Stomach (tissue), 9 donors: ENCODE measurements around the gene TXNRD3. TPM values are rescaled to one million over a fixed set of nuclear protein-coding genes. Genes with fewer than 3 reads are reported as not detected.
"Not testable (repeated sequence)": the region's sequence is repeated elsewhere in the genome, so short reads cannot be mapped to it uniquely, and the experiment has no call there.

ENCODE experiments used
- DNase-seq, 2 donors: peaks; one replicate each; pipeline versions ENCODE4 v3.0.0 to v3.0.0-alpha.2; 2013 to 2019
- H3K27ac ChIP-seq, 5 donors: fragments of 200-600 bp in 4 of 5; sonication (generic) in 4 of 5; one replicate each; pipeline ENCODE4 v1.5.1; 2013 to 2019; ENCODE audit warnings: mild to moderate bottlenecking in 1 of 5, moderate library complexity in 1 of 5
- H3K27me3 ChIP-seq, 3 donors: fragments of 200-600 bp; sonication (generic); one replicate each; pipeline ENCODE4 v1.5.1; 2017 to 2019; ENCODE audit warnings: mixed run types in 1 of 3
- H3K36me3 ChIP-seq, 4 donors: fragments of 200-600 bp; sonication (generic); 1 replicate in 3 of 4; 2 replicates in 1 of 4; pipeline ENCODE4 v1.5.1; 2016 to 2019
- H3K4me1 ChIP-seq, 4 donors: fragments of 200-600 bp; sonication (generic); one replicate each; pipeline ENCODE4 v1.5.1; 2016 to 2019
- H3K4me3 ChIP-seq, 4 donors: fragments of 200-600 bp; sonication (generic) in 3 of 4; one replicate each; pipeline ENCODE4 v1.5.1; 2016 to 2019; ENCODE audit warnings: mild to moderate bottlenecking in 1 of 4
- H3K9me3 ChIP-seq, 4 donors: fragments of 200-600 bp; sonication (generic); one replicate each; pipeline ENCODE4 v1.5.1; 2016 to 2019
- EP300 ChIP-seq: sonication (generic); formaldehyde crosslinking; IDR thresholded peaks from one replicate; pipeline ENCODE4 v1.6.1; 2017; ENCODE audit warnings: antibody characterized with exemption
- POLR2A ChIP-seq, 4 donors: fragments of 450-650 bp; IDR thresholded peaks; one replicate each; pipeline ENCODE4 v1.6.1; 2016; ENCODE audit warnings: antibody characterized with exemption in 4 of 4, control low read depth in 2 of 4, mild to moderate bottlenecking in 1 of 4, moderate library complexity in 1 of 4
- POLR2AphosphoS5 ChIP-seq, 3 donors: sonication (generic); formaldehyde crosslinking; IDR thresholded peaks; one replicate each; pipeline ENCODE4 v1.6.1; 2016; ENCODE audit warnings: antibody characterized with exemption in 3 of 3
- WGBS, 5 donors: extraction: QIAGEN DNeasy Blood & Tissue Kit in 3 of 5; methylation state at CpG; one replicate each; pipeline versions ENCODE4 v1.1.5 to v1.1.7; 2013 to 2018; 5-methylcytosine and 5-hydroxymethylcytosine counted together
- intact Hi-C: fragments of 100-400 bp; cut with DNase I; formaldehyde crosslinking; loops from one replicate; pipeline ENCODE4 v1.15.1; 2023; ENCODE audit warnings: low total_unique reads
- polyA plus RNA-seq, 3 donors: library from polyadenylated mRNA; stranded (reverse); fragments of 200-250 nt; gene quantifications; one replicate each; pipeline ENCODE4 v1.2.3, GENCODE V29; 2013
- total RNA-seq, 5 donors: library from RNA; depleted of rRNA; stranded (reverse); fragments of >200 nt; gene quantifications; one replicate each; pipeline versions ENCODE4 v1.1.0 to v1.2.3, GENCODE V29; 2014 to 2016
- TF ChIP-seq, protein P1 (sequence below), 7 experiments: fragments of 450-650 bp in 4 of 7; fragments of 200-600 bp in 3 of 7; sonication (generic) in 3 of 7; IDR thresholded peaks; one replicate each; pipeline ENCODE4 v1.5.1; 2016 to 2019; ENCODE audit warnings: antibody characterized with exemption in 7 of 7, control low read depth in 2 of 7, mild to moderate bottlenecking in 1 of 7
- donor health status: healthy with polysubstance abuse.
- donor health status: Bipolar disorder and iron deficiency.
- donor health status: healthy.

TXNRD3 gene
- total and polyA plus RNA-seq, 8 donors = 0.58 to 62.3 (median 9.5) TPM

DNA sequence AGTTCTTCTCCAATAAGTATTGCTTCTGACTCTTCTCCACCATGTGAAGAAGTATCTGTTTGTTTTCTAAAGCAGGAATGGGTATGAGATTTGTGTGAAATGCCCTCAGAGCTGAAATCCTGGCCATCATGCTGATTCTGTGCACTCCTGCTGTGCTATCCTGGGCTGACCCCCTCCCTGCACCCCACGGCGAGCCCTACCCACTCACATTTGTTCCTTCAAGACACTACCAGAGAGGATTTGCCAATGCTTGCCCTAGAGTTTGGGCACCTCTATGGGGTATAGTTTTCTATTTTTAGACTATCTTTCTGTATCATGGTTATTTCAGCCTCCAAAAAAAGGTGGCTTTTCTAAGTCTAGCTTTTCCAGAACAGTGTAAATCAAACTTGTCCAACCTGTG lies 18.5 kb downstream of the TXNRD3 start:
- TF ChIP-seq EP300 = no peak
- TF ChIP-seq POLR2A (IDR thresholded peaks at IDR 0.05) = no peak
- TF ChIP-seq, protein P1, sequence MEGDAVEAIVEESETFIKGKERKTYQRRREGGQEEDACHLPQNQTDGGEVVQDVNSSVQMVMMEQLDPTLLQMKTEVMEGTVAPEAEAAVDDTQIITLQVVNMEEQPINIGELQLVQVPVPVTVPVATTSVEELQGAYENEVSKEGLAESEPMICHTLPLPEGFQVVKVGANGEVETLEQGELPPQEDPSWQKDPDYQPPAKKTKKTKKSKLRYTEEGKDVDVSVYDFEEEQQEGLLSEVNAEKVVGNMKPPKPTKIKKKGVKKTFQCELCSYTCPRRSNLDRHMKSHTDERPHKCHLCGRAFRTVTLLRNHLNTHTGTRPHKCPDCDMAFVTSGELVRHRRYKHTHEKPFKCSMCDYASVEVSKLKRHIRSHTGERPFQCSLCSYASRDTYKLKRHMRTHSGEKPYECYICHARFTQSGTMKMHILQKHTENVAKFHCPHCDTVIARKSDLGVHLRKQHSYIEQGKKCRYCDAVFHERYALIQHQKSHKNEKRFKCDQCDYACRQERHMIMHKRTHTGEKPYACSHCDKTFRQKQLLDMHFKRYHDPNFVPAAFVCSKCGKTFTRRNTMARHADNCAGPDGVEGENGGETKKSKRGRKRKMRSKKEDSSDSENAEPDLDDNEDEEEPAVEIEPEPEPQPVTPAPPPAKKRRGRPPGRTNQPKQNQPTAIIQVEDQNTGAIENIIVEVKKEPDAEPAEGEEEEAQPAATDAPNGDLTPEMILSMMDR (IDR thresholded peaks at IDR 0.05) = no peak
- no peak for TF ChIP-seq POLR2AphosphoS5 (IDR thresholded peaks at IDR 0.05)
- Histone ChIP-seq H3K4me3 (no peak overlapping the region), H3K4me1 (no peaks in the 10 kb centered on the region), H3K36me3 (peaks cover 0 to 62% (median 55%) of the 10 kb centered on the region in 4 donors), H3K9me3 (no peaks in the 10 kb centered on the region), H3K27me3 (no peaks in the 10 kb centered on the region), H3K27ac (no peak overlapping the region)
- DNase-seq = no peak
- 93 to 100% (median 97%) methylated on average over 2 of the region's 2 CpGs for WGBS, 5 donors
- intact Hi-C loops = no loop called here

DNA sequence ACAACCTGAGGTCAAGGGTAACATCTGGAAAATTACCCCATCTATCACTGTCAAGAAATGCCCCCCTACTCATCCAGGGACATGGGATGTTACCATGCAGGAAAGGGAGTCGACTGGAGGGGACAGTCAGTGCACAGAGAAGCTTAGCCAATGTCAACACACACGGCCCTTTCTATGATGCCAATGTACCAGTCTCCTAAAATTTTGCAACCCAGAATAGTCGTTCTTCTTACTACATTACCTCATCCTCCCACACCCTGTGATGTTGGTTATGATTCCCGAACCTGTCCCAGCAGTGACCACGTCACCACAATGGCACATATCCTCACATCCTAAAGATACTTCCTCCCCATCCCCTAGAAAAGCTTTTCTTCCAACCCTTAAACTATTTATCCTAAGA lies 20.1 kb downstream of the TXNRD3 start:
- no peak for DNase-seq
- no peaks in the 10 kb centered on the region for H3K4me1 ChIP-seq
- H3K36me3 ChIP-seq = peaks cover 0 to 66% (median 59%) of the 10 kb centered on the region in 4 donors
- intact Hi-C loops = no loop called here
- H3K4me3 ChIP-seq = no peak overlapping the region
- WGBS, 5 donors = 78 to 94% (median 89%) methylated on average over 5 of the region's 5 CpGs
- no peak overlapping the region for H3K27ac ChIP-seq
- no peaks in the 10 kb centered on the region for H3K27me3 ChIP-seq
- TF ChIP-seq EP300 (no peak), POLR2A (IDR thresholded peaks at IDR 0.05) (no peak), POLR2AphosphoS5 (IDR thresholded peaks at IDR 0.05) (no peak)
- TF ChIP-seq, protein P1 (IDR thresholded peaks at IDR 0.05) = no peak
- H3K9me3 ChIP-seq = no peaks in the 10 kb centered on the region

DNA sequence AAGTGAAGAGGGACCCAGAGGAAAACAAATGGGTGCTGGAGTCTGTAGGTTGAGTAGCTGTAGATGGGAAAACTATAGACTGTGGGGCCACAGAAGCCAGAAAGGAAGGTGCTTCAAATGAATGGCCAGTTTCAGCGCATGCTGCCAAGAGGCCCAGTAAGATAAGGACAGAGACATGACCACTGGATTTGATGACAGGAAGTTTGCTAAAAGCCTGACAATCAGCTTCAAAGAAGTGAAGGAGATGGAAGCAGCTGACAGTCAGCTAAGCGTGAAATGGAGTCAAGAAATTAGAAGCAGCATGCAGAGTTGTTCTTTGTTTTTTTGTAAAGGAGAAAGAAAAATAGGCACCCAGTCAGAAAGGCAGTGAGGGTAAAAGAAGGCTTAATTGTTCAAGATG lies 24.9 kb downstream of the TXNRD3 start:
- Histone ChIP-seq H3K27ac (no peak overlapping the region), H3K4me1 (no peaks in the 10 kb centered on the region), H3K9me3 (no peaks in the 10 kb centered on the region), H3K4me3 (no peak overlapping the region), H3K27me3 (no peaks in the 10 kb centered on the region), H3K36me3 (peaks cover 0 to 67% (median 58%) of the 10 kb centered on the region in 4 donors)
- intact Hi-C loops = no loop called here
- DNase-seq = no peak
- 80 to 96% (median 90%) methylated on average over 2 of the region's 2 CpGs for whole genome bisulfite sequencing, 5 donors
- TF ChIP-seq EP300 = no peak
- TF ChIP-seq POLR2AphosphoS5 (IDR thresholded peaks at IDR 0.05) = no peak
- TF ChIP-seq POLR2A (IDR thresholded peaks at IDR 0.05) = no peak
- TF ChIP-seq, protein P1 (IDR thresholded peaks at IDR 0.05) = no peak

DNA sequence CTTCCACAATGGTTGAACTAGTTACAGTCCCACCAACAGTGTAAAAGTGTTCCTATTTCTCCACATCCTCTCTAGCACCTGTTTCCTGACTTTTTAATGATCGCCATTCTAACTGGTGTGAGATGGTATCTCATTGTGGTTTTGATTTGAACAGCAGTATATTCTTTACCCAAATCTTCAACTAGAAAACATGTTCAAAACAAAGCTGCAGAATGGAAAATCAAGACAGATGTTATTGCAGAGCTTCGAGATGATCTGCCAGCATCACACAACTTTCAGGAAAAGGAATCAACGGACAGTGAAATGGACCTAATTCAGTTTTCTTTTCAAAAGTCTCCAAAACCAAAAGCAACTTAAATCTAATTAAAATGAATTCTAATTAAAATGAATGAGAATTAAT lies 29.2 kb downstream of the TXNRD3 start:
- intact Hi-C loops = not testable (repeated sequence)
- WGBS, 5 donors = 81 to 94% (median 87%) methylated on average over 3 of the region's 3 CpGs

DNA sequence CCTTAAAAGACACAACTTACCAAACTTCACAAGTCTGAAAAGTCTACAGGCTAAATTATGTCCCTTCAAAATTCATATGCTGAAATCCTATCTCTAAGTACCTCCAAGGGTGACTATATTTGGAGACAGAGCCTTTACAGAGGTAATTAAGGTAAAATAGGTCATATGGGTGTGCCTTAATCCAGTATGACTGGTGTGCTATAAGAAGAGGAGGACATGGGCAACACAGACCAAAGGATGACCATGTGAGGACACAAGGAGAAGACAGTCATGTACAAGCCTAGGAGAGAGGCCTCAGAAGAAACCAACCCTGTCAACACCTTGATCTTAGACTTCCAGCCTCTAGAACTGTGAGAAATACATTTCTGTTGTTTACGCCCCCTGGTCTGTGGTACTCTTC lies 32.2 kb downstream of the TXNRD3 start:
- Histone ChIP-seq H3K36me3 (peaks cover 0 to 47% (median 10%) of the 10 kb centered on the region in 4 donors), H3K27me3 (no peaks in the 10 kb centered on the region)

More for the DNA sequence above, 29.2 kb downstream of the TXNRD3 start:
- not testable (repeated sequence) for DNase-seq, H3K4me1 ChIP-seq, H3K27ac ChIP-seq, H3K9me3 ChIP-seq, H3K4me3 ChIP-seq, H3K27me3 ChIP-seq
- H3K36me3 ChIP-seq = peaks cover 0 to 56% (median 36%) of the 10 kb centered on the region in 4 donors

More for the DNA sequence above, 32.2 kb downstream of the TXNRD3 start:
- DNase-seq = no peak
- no peak overlapping the region for H3K27ac ChIP-seq
- intact Hi-C loops = no loop called here
- H3K4me3 ChIP-seq = no peak overlapping the region
- no peaks in the 10 kb centered on the region for H3K4me1 ChIP-seq
- TF ChIP-seq POLR2AphosphoS5 (IDR thresholded peaks at IDR 0.05) (no peak), POLR2A (IDR thresholded peaks at IDR 0.05) (no peak), EP300 (no peak)
- TF ChIP-seq, protein P1 (IDR thresholded peaks at IDR 0.05) = no peak
- no peaks in the 10 kb centered on the region for H3K9me3 ChIP-seq
- WGBS, 5 donors = 87 to 100% (median 98%) methylated on average over 1 of the region's 1 CpG
